Medulla oblongata (tissue), 1 donor: Measurements from ENCODE around the gene COPG2.

Experiments used
- DNase-seq: peaks from one replicate; pipeline ENCODE4 v3.0.0-alpha.2; 2015; ENCODE audit errors: extremely low spot score

The COPG2 gene

GRCh38 chr7:130475776-130476175 is 192.8 kb downstream of the COPG2 start:
- no peak for DNase-seq

GRCh38 chr7:130473876-130474275 is 194.7 kb downstream of the COPG2 start:
- DNase-seq, result no peak

- peak; percentile 65 for DNase-seq
These were observed 195.3 kb downstream of the COPG2 start for GRCh38 chr7:130473289-130473688.

- no peak for DNase-seq
These were observed 196.6 kb downstream of the COPG2 start for GRCh38 chr7:130471974-130472373.

GRCh38 chr7:130468612-130469011 is 199.9 kb downstream of the COPG2 start:
- no peak for DNase-seq

GRCh38 chr7:130463553-130464434 is 204.8 kb downstream of the COPG2 start:
- no peak for DNase-seq

GRCh38 chr7:130461272-130461671 is 207.3 kb downstream of the COPG2 start:
- no peak for DNase-seq

GRCh38 chr7:130458257-130458656 is 210.3 kb downstream of the COPG2 start:
- no peak for DNase-seq
